ENCODE results near the gene LTBP2.
"Not testable (repeated sequence)": the region's sequence is repeated elsewhere in the genome, so short reads cannot be mapped to it uniquely, and the experiment has no call there.

The LTBP2 gene

DNA sequence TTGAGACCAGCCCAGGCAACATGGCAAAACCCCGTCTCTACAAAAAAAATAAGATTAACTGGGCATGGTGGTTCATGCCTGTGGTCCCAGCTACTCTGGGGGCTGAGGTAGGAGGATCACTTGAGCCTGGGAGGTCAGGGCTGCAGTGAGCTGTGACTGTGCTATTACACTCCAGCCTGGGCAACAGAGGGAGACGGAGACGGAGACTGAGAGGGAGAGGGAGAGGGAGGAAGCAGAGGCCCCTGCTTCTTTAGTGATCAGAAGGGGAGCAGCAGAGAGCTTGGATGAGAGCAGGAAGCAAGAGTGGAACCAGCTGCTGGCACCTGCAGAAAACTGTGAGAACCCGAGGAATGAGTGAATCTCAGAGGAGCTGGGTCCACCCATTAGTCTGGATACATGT, 72.5 kb downstream of the LTBP2 start:
- Mint-ChIP-seq H3K27ac (no peak overlapping the region), H3K4me3 (no peak overlapping the region)

DNA sequence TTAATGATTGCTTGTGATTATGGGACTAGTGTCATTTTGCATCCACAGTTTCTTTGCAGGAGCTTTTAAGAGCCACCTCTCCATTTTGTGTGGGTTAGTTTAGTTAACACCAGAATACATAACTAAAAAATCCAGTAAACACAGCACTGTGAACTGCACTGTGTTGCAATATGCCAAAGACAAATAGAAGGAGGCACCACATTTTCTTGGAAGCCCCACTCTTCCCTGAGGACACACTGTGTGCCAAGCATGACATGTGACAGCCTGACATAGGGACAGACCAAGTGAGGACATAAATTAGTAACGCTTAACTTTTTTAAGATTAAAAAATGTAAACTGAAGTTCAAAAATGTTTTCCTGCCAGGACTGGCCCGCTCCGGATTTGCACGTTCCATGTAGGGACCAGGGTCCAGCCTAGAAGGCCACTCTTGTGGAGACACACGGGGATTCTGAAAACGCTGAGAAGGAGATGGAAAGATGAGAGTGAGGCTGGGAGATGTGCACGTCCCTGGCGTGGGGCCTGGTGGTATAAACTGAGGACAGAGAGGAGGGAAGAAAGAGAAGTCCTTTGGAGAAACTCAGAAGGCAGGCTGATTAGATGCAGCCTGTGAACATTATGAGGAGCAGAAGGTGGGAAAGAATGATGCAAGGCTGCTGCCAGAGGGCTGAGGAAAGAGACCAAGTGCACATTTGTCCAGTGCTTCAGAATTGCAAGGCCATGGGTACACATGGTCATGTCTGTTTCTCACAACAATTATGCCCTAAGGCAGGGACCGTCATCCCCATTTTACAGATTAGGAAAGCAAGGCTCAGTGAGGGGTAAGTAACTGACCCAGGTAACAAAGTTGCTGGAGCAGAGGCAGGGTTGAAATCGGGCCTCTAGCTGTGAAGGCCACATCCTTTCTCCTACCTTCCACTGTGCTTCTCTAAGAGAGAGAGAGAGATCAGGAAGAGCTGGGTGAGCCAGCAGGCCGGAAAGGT, 73.3 kb downstream of the LTBP2 start:
- Mint-ChIP-seq H3K27ac (no peak overlapping the region), H3K9me3 (no peaks in the 10 kb centered on the region), H3K4me1 (ENCODE audit: low read depth) (no peaks in the 10 kb centered on the region), H3K27me3 (ENCODE audit: low read depth) (peaks cover 5% of the 10 kb centered on the region), H3K36me3 (ENCODE audit: low read depth) (no peaks in the 10 kb centered on the region), H3K4me3 (no peak overlapping the region)

More for the DNA sequence above, 72.5 kb downstream of the LTBP2 start:
- peaks cover 5% of the 10 kb centered on the region for H3K27me3 Mint-ChIP-seq (ENCODE audit: low read depth)
- H3K9me3 Mint-ChIP-seq, result no peaks in the 10 kb centered on the region
- H3K36me3 Mint-ChIP-seq (ENCODE audit: low read depth), result no peaks in the 10 kb centered on the region
- H3K4me1 Mint-ChIP-seq (ENCODE audit: low read depth), result no peaks in the 10 kb centered on the region

GRCh38 chr14:74536336-74536735, 75.7 kb downstream of the LTBP2 start:
- not testable (repeated sequence) for H3K27ac Mint-ChIP-seq; H3K27me3 Mint-ChIP-seq (ENCODE audit: low read depth); H3K9me3 Mint-ChIP-seq; H3K4me3 Mint-ChIP-seq; H3K4me1 Mint-ChIP-seq (ENCODE audit: low read depth); H3K36me3 Mint-ChIP-seq (ENCODE audit: low read depth)

DNA sequence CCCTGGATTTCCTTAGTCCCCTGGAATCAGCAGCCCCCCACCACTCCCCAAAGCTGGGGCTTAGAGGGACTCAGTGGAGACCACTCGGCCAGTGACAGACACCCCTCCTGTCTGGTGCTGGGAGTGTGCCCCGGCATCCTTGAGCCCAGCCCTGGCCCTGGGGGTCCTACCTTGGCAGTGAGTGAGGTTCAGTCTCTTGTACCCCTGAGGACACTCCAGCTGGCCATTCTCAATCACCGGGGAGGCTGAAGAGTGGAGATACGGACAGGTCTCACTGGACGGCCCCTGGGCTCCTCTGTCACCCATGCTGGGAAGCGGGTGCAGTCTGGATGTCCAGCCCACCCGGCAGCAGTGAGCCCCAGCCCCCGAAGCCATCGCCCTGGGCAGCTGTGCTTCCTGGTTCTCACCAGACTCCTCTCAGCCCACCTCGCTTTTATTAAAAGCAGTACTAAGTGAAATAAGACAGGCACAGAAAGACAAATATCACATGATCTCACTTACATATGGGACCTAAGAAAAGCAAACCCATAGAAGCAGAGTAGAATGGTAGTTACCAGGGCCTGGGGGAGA, 76.2 kb downstream of the LTBP2 start:
- Mint-ChIP-seq H3K4me3 (no peak overlapping the region), H3K4me1 (ENCODE audit: low read depth) (peaks cover 7% of the 10 kb centered on the region), H3K36me3 (ENCODE audit: low read depth) (no peaks in the 10 kb centered on the region), H3K9me3 (no peaks in the 10 kb centered on the region), H3K27ac (no peak overlapping the region), H3K27me3 (ENCODE audit: low read depth) (peaks cover 5% of the 10 kb centered on the region)

GRCh38 chr14:74533576-74533975, 78.5 kb downstream of the LTBP2 start:
- H3K4me1 Mint-ChIP-seq (ENCODE audit: low read depth), result peaks cover 7% of the 10 kb centered on the region
- no peaks in the 10 kb centered on the region for H3K27me3 Mint-ChIP-seq (ENCODE audit: low read depth)
- no peaks in the 10 kb centered on the region for H3K36me3 Mint-ChIP-seq (ENCODE audit: low read depth)
- no peak overlapping the region for H3K4me3 Mint-ChIP-seq
- H3K27ac Mint-ChIP-seq, result no peak overlapping the region
- H3K9me3 Mint-ChIP-seq, result no peaks in the 10 kb centered on the region

DNA sequence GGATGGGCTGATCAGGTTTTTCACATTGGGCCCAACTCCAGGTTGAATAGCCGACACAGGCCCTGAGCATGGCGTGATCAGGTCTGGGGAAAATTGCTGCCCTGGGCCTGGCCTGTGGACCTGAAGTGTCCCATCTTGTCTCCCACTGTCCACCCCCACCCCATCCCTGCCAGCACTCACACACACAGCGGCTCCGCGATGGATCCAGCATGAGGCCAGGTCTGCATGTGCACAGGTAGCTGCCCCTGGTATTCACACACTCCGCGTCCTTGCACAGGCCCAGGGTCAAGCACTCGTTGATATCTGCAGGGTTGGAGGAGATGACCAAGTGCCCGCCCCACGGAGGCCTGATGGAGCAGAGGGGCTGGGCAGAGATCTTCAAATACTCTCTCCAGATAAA, 79.8 kb downstream of the LTBP2 start:
- no peaks in the 10 kb centered on the region for H3K9me3 Mint-ChIP-seq
- H3K4me3 Mint-ChIP-seq, result no peak overlapping the region
- no peaks in the 10 kb centered on the region for H3K27me3 Mint-ChIP-seq (ENCODE audit: low read depth)
- no peak overlapping the region for H3K27ac Mint-ChIP-seq
- H3K4me1 Mint-ChIP-seq (ENCODE audit: low read depth), result peaks cover 7% of the 10 kb centered on the region
- H3K36me3 Mint-ChIP-seq (ENCODE audit: low read depth), result no peaks in the 10 kb centered on the region

DNA sequence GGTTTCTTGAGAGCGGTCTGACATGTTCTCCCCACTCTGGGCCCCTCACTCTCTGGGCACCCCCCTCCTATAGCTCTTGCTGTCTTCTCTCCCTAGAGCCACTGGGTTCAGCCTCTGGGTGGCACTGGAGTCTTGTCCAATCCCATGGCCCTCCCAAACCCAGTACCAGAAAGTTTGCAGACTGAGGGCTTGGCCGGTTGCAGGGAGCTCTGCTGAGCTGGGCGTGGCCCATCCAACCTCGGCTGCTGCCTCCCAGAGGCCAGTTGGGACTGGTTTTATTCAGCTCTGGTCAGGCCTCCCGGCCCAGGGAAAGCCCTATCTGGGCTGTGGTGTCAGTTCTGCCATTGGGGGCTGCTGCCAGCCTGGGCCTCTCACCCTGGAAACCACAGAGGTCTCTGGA, 80.6 kb downstream of the LTBP2 start:
- Mint-ChIP-seq H3K27ac (no peak overlapping the region), H3K27me3 (ENCODE audit: low read depth) (no peaks in the 10 kb centered on the region), H3K4me1 (ENCODE audit: low read depth) (peaks cover 7% of the 10 kb centered on the region), H3K4me3 (no peak overlapping the region), H3K9me3 (no peaks in the 10 kb centered on the region), H3K36me3 (ENCODE audit: low read depth) (no peaks in the 10 kb centered on the region)

GRCh38 chr14:74531006-74531405, 81.0 kb downstream of the LTBP2 start:
- Mint-ChIP-seq H3K36me3 (ENCODE audit: low read depth) (no peaks in the 10 kb centered on the region), H3K27ac (no peak overlapping the region)

DNA sequence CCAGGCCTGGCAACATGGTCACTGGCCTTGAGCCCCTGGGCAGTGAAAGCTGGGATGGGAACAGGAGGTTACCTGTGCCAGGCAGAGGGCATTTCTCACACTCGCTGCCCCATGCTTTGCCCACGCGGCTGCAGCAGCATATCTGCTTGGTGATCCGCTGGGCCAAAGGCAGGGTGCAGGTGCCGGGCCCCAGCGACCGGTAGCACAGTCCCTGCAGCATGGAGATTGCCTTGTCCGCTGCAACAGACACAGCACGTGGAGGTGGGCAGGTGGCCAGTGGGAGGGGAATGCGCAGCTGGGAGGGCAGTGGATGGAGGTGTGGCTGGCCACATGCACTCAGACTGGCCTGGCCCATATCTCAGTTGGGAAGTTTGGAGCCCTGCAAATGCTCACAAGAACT, 83.2 kb downstream of the LTBP2 start:
- no peak overlapping the region for H3K4me3 Mint-ChIP-seq

More at GRCh38 chr14:74531006-74531405, 81.0 kb downstream of the LTBP2 start:
- H3K4me1 Mint-ChIP-seq (ENCODE audit: low read depth), result peaks cover 7% of the 10 kb centered on the region
- H3K9me3 Mint-ChIP-seq, result no peaks in the 10 kb centered on the region
- H3K27me3 Mint-ChIP-seq (ENCODE audit: low read depth), result peaks cover 5% of the 10 kb centered on the region
- H3K4me3 Mint-ChIP-seq, result no peak overlapping the region

DNA sequence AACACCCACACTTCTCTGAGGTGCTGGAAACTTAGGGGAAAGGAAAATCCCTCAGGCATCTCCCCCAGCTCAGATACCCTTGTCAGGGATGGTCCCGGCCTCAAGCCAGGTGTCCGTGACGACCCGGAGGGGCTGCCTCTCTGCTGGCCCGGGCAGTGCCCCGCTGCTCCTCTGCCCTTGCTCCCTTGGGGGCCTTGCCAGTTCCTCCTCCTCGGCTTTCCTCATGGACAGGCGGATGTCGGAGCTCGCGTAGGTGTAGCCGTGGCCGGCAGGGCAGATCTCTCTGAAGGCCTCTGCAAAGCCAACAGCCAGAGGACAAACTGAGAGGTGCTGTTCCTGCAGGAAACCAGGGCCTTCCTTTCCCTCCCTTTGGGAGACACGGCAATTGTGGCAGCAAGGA, 83.6 kb downstream of the LTBP2 start:
- Mint-ChIP-seq H3K4me3 (no peak overlapping the region), H3K4me1 (ENCODE audit: low read depth) (peaks cover 4% of the 10 kb centered on the region), H3K9me3 (no peaks in the 10 kb centered on the region), H3K27ac (no peak overlapping the region), H3K27me3 (ENCODE audit: low read depth) (peaks cover 11% of the 10 kb centered on the region), H3K36me3 (ENCODE audit: low read depth) (no peaks in the 10 kb centered on the region)

More for the DNA sequence above, 83.2 kb downstream of the LTBP2 start:
- peaks cover 7% of the 10 kb centered on the region for H3K4me1 Mint-ChIP-seq (ENCODE audit: low read depth)
- H3K27ac Mint-ChIP-seq, result no peak overlapping the region
- H3K9me3 Mint-ChIP-seq, result no peaks in the 10 kb centered on the region
- no peaks in the 10 kb centered on the region for H3K36me3 Mint-ChIP-seq (ENCODE audit: low read depth)
- peaks cover 11% of the 10 kb centered on the region for H3K27me3 Mint-ChIP-seq (ENCODE audit: low read depth)

DNA sequence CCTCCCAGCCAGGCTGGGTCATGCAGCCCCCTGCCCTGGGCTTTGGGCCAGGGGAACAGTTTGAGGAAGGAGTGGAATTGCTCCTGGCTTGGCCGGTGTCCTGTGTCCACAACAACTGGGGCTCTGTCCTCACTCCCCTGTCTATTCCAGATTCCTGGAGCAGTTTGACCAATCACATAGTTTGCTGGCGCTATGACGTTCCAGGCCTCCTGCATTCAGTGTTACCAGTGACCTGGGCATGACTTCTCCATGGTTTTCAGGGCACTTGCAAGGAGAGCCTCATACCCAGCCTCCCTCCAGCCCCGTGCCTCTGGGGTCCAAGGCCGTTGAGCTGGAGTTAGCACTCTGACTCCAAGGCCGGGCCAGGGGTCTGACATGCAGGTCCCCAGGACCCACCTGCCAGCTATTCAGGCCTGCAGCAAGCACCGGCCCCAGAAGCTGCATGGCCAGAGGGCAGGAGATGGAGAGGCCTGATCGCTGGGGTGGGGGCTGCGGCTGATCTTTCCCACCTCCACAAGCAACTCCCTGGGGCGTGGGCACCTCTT, 84.2 kb downstream of the LTBP2 start:
- no peaks in the 10 kb centered on the region for H3K4me1 Mint-ChIP-seq (ENCODE audit: low read depth)
- H3K9me3 Mint-ChIP-seq, result no peaks in the 10 kb centered on the region
- H3K27ac Mint-ChIP-seq, result no peak overlapping the region
- peaks cover 11% of the 10 kb centered on the region for H3K27me3 Mint-ChIP-seq (ENCODE audit: low read depth)
- no peaks in the 10 kb centered on the region for H3K36me3 Mint-ChIP-seq (ENCODE audit: low read depth)
- H3K4me3 Mint-ChIP-seq, result no peak overlapping the region

DNA sequence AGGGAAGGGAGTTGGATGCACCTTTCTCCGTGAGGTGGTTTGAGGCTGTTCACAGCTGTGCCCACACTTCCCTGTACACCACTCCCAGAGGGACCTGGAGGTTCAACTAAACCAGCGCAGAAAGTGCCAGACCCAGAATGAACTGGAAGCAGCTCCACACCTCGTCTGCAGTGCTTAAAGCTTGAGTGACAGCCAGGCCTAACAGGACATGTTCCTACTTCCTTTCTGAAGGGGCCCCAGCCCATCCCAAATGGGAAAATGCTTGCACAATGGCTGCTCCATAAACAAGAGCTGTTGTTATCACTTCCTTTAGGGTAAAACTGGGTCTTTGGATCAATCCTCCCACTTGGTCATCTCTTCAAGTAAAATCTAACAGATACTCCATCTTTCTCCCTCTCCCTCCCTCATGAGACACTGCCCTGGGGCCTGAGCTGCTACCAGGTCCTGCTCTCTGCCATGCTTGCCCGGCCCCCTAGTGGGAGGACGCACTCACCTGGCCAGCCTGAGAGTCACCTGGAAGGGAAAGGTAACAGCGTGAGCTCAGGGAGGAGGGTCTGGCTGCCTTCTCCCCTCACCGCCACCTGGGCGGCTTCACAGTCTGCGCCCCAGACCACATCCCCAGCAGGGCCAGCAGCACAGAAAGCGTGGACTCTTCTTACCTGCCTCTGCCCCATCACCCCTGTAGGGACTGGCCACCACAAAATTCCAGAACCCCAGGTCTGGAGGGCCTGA, 85.0 kb downstream of the LTBP2 start:
- H3K27me3 Mint-ChIP-seq (ENCODE audit: low read depth), result peaks cover 11% of the 10 kb centered on the region
- H3K4me1 Mint-ChIP-seq (ENCODE audit: low read depth), result no peaks in the 10 kb centered on the region
- H3K9me3 Mint-ChIP-seq, result no peaks in the 10 kb centered on the region
- no peaks in the 10 kb centered on the region for H3K36me3 Mint-ChIP-seq (ENCODE audit: low read depth)
- H3K27ac Mint-ChIP-seq, result no peak overlapping the region
- H3K4me3 Mint-ChIP-seq, result no peak overlapping the region

DNA sequence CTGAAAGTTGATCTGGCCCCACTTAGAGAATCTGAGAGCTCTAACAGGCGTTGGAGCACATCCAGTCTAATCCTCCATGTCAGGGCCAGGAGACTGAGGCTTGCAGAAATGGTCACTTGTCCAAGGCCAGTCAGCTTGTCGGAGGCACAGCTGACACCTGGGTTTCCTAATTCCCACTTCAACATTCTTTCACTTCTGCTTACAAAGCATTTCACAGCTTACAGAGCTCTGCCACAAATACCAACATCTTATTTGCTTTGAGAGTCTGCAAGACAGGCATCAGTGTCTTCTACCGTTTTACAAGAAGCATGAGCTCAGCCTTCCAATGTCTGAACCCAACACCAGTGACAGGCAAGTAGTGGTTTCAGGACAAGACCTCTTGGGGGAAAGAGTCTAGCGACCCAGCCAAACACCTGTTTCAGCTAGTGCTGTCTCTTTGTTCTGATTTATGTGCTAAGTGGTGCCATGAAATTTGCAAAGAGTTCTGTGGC, 86.6 kb downstream of the LTBP2 start:
- no peak overlapping the region for H3K4me3 Mint-ChIP-seq
- no peaks in the 10 kb centered on the region for H3K4me1 Mint-ChIP-seq (ENCODE audit: low read depth)
- H3K36me3 Mint-ChIP-seq (ENCODE audit: low read depth), result no peaks in the 10 kb centered on the region
- H3K9me3 Mint-ChIP-seq, result no peaks in the 10 kb centered on the region
- H3K27me3 Mint-ChIP-seq (ENCODE audit: low read depth), result peaks cover 11% of the 10 kb centered on the region
- no peak overlapping the region for H3K27ac Mint-ChIP-seq

DNA sequence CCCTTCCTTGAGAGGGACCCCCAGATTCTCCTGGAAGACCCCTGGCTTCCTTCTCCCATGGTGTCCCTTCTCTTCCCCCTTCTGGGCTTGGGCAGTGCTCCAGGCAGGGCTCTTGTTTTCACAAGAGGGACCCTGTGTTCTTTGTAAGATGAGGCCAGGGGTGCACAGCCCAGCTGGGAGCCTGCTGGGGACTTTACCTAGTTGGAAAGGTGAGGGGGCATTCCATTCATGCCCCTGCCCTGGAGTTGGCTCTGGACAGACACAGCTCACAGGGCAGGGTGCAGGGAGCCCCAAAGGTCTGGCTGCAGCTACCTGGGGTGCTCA, 87.3 kb downstream of the LTBP2 start:
- H3K36me3 Mint-ChIP-seq (ENCODE audit: low read depth), result no peaks in the 10 kb centered on the region
- H3K4me1 Mint-ChIP-seq (ENCODE audit: low read depth), result no peaks in the 10 kb centered on the region
- peaks cover 11% of the 10 kb centered on the region for H3K27me3 Mint-ChIP-seq (ENCODE audit: low read depth)
- H3K9me3 Mint-ChIP-seq, result no peaks in the 10 kb centered on the region
- no peak overlapping the region for H3K4me3 Mint-ChIP-seq
- H3K27ac Mint-ChIP-seq, result no peak overlapping the region
